ENCODE results near the gene NCOA3.
"Not testable (repeated sequence)": the region's sequence is repeated elsewhere in the genome, so short reads cannot be mapped to it uniquely, and the experiment has no call there.

The NCOA3 gene

GRCh38 chr20:47482705-47483104, 19.0 kb upstream of the NCOA3 start:
- TF ChIP-seq POLR2A (IDR thresholded peaks at IDR 0.05; ENCODE audit: low read length) (no peak), GATA1 (IDR thresholded peaks at IDR 0.05; ENCODE audit: low read depth, low read length) (no peak)
- DNase-seq: no peak

- no peak for DNase-seq
These were observed 17.4 kb upstream of the NCOA3 start for GRCh38 chr20:47484303-47484702.

GRCh38 chr20:47487175-47487917, 14.3 kb upstream of the NCOA3 start:
- DNase-seq: peak; percentile 22 to 33
- TF ChIP-seq GATA1 (IDR thresholded peaks at IDR 0.05; ENCODE audit: low read depth, low read length): no peak
- TF ChIP-seq POLR2A (IDR thresholded peaks at IDR 0.05; ENCODE audit: low read length): no peak

More at GRCh38 chr20:47484303-47484702, 17.4 kb upstream of the NCOA3 start:
- no peak for TF ChIP-seq GATA1 (IDR thresholded peaks at IDR 0.05; ENCODE audit: low read depth, low read length)
- TF ChIP-seq POLR2A (IDR thresholded peaks at IDR 0.05; ENCODE audit: low read length): no peak

- DNase-seq: no peak
- no peak for TF ChIP-seq POLR2A (IDR thresholded peaks at IDR 0.05; ENCODE audit: low read length)
- no peak for TF ChIP-seq GATA1 (IDR thresholded peaks at IDR 0.05; ENCODE audit: low read depth, low read length)
These were observed 12.2 kb upstream of the NCOA3 start for GRCh38 chr20:47489448-47489872.

- TF ChIP-seq GATA1 (IDR thresholded peaks at IDR 0.05; ENCODE audit: low read depth, low read length) (no peak), POLR2A (IDR thresholded peaks at IDR 0.05; ENCODE audit: low read length) (no peak)
- DNase-seq: no peak
These were observed 10.9 kb upstream of the NCOA3 start for GRCh38 chr20:47490795-47491194.

GRCh38 chr20:47492284-47492683, 9.4 kb upstream of the NCOA3 start:
- TF ChIP-seq POLR2A (IDR thresholded peaks at IDR 0.05; ENCODE audit: low read length) (no peak), GATA1 (IDR thresholded peaks at IDR 0.05; ENCODE audit: low read depth, low read length) (no peak)

GRCh38 chr20:47493175-47493962, 8.3 kb upstream of the NCOA3 start:
- TF ChIP-seq POLR2A (IDR thresholded peaks at IDR 0.05; ENCODE audit: low read length) (no peak), GATA1 (IDR thresholded peaks at IDR 0.05; ENCODE audit: low read depth, low read length) (no peak)
- DNase-seq: peak; percentile 63 to 85

More at GRCh38 chr20:47492284-47492683, 9.4 kb upstream of the NCOA3 start:
- no peak for DNase-seq

- TF ChIP-seq GATA1 (IDR thresholded peaks at IDR 0.05; ENCODE audit: low read depth, low read length) (no peak), POLR2A (IDR thresholded peaks at IDR 0.05; ENCODE audit: low read length) (no peak)
- DNase-seq: no peak
These were observed 7.8 kb upstream of the NCOA3 start for GRCh38 chr20:47493963-47494293.

GRCh38 chr20:47494606-47495005, 7.1 kb upstream of the NCOA3 start:
- DNase-seq: not testable (repeated sequence)

- DNase-seq: no peak
- TF ChIP-seq POLR2A (IDR thresholded peaks at IDR 0.05; ENCODE audit: low read length) (no peak), GATA1 (IDR thresholded peaks at IDR 0.05; ENCODE audit: low read depth, low read length) (no peak)
These were observed 5.6 kb upstream of the NCOA3 start for GRCh38 chr20:47496118-47496517.

GRCh38 chr20:47498606-47499005, 3.1 kb upstream of the NCOA3 start:
- no peak for TF ChIP-seq GATA1 (IDR thresholded peaks at IDR 0.05; ENCODE audit: low read depth, low read length)
- no peak for DNase-seq

- no peak for DNase-seq
- TF ChIP-seq GATA1 (IDR thresholded peaks at IDR 0.05; ENCODE audit: low read depth, low read length) (no peak), POLR2A (IDR thresholded peaks at IDR 0.05; ENCODE audit: low read length) (no peak)
These were observed 2.6 kb upstream of the NCOA3 start for GRCh38 chr20:47499053-47499452.

GRCh38 chr20:47500082-47500481, 1.6 kb upstream of the NCOA3 start:
- DNase-seq: not testable (repeated sequence)

- TF ChIP-seq POLR2A (IDR thresholded peaks at IDR 0.05; ENCODE audit: low read length): no peak
- TF ChIP-seq GATA1 (IDR thresholded peaks at IDR 0.05; ENCODE audit: low read depth, low read length): no peak
- DNase-seq: no peak
These were observed 1.1 kb upstream of the NCOA3 start for GRCh38 chr20:47500554-47500953.

GRCh38 chr20:47501116-47501481, 588 bp upstream of the NCOA3 start:
- DNase-seq: peak; percentile 30 to 54
- no peak for TF ChIP-seq POLR2A (IDR thresholded peaks at IDR 0.05; ENCODE audit: low read length)
- no peak for TF ChIP-seq GATA1 (IDR thresholded peaks at IDR 0.05; ENCODE audit: low read depth, low read length)
